IPS-18c (cell line): ENCODE data around the gene ASXL2.
"Not testable (repeated sequence)": the region's sequence is repeated elsewhere in the genome, so short reads cannot be mapped to it uniquely, and the experiment has no call there.

Experiments
- H3K4me3 ChIP-seq: 2 replicates; pipeline ENCODE4 v1.7.0; 2013; ENCODE audit warnings: low read depth, mild to moderate bottlenecking, low read length, moderate library complexity; ENCODE audit not compliant: insufficient read depth
- H3K9me3 ChIP-seq: one replicate; pipeline ENCODE4 v1.6.1; 2013; ENCODE audit warnings: mild to moderate bottlenecking, low read length, moderate library complexity; ENCODE audit not compliant: control insufficient read depth, insufficient read depth

ASXL2 gene

DNA sequence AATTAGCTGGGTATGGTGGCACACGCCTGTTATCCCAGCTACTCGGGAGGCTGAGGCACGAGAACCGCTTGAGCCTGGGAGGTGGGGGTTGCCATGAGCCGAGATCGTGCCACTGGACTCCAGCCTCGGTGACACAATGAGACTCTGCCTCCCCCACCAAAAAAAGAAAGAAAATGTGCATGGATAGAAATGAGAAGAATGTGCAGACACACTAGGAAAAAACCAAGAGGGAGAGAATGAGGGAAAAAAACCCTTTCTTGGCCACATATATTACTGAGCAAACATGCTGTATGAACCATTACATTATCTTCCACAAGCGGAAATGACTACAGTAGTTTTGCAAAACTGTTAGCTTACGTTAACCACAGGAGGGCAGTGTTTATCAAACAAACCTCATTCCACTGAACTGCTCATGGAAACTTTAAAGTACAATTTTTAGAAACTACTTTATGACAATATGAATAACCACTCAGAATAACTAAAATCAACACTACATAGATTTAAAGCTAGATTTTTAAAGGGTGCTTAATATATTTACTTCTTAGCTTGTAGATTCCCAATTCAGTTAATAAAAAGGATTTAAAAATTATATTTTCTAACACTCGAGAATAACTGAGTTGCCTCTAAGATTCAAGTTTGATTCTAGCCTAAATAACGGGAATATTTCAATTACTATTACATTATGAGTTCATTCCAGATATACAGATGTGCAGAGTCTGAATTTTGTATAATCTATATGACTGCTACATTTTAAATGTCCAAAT is 26.4 kb downstream of the ASXL2 start:
- no peaks in the 10 kb centered on the region for H3K9me3 ChIP-seq
- H3K4me3 ChIP-seq = no peak overlapping the region

DNA sequence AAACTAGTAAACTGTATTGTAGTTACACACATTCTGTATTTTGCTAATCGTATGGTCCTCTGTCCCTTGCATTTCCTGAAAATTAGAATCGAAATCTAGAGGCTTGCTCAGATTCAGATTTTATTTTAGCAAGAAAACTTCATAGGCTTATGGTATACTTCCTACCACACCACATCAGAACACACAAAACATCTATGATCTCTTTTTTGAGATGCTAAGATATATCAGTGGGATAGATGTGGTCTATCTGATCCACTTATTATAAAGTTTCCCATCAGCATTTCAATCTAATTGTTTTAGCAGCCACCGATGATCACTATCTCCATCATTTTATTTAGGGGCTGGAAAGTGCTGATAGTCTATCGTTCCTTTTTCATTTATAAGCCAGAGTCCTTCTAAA is 27.9 kb downstream of the ASXL2 start:
- not testable (repeated sequence) for H3K9me3 ChIP-seq, H3K4me3 ChIP-seq

DNA sequence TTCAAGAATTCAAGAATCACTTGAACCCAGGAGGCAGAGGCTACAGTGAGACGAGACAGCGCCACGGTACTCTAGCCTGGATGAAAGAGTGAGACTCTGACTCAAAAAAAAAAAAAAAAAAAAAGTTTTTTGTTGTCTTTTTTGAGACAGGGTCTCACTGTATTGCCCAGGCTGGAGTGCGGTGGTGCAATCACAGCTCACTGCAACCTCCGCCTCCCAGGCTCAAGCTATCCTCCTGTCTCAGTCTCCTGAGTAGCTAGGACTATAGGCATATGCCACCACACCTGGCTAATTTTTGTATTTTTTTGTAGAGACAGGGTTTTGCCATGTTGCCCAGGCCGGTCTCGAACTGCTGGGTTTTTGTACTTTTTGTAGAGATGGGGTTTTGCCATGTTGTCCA is 28.9 kb downstream of the ASXL2 start:
- not testable (repeated sequence) for H3K4me3 ChIP-seq, H3K9me3 ChIP-seq

- Histone ChIP-seq H3K9me3 (no peaks in the 10 kb centered on the region), H3K4me3 (no peak overlapping the region)
Observed at GRCh38 chr2:25845843-25846505, 32.3 kb downstream of the ASXL2 start.

DNA sequence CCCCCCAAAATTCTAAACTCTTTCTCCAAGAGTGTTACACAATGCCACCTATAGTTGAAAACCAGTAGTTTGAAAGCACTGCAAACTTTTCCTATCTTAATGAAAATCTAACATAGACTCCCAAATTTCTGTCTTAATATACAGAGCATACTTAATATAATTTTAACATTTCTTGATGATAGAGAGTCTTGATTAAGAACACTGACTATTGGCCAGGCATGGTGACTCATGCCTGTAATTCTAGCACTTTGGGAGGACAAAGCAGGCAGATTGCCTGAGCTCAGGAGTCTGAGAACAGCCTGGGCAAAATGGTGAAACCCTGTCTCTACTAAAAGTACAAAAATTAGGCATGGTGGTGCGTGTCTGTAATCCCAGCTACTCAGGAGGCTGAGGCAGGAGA is 34.2 kb downstream of the ASXL2 start:
- Histone ChIP-seq H3K4me3 (no peak overlapping the region), H3K9me3 (no peaks in the 10 kb centered on the region)

DNA sequence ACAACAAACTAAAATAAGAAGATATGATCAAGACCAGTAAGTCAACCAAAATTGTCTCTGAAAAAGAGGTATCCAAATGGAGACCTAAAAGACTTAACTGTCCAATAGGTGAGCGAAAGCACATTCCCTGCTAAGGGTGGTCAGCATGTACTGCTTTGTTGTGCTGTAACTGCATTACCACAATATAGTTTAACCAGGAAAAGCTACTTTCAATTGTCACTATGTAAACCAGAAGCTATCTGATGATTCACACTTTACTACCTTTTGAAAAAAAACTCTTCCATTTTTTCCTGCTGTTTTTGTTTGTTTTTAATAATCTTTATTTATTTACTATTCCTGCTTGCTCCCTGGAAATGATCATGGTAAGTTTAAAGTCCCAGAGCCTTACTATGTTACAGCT is 36.1 kb downstream of the ASXL2 start:
- H3K9me3 ChIP-seq = no peaks in the 10 kb centered on the region
- H3K4me3 ChIP-seq = no peak overlapping the region

DNA sequence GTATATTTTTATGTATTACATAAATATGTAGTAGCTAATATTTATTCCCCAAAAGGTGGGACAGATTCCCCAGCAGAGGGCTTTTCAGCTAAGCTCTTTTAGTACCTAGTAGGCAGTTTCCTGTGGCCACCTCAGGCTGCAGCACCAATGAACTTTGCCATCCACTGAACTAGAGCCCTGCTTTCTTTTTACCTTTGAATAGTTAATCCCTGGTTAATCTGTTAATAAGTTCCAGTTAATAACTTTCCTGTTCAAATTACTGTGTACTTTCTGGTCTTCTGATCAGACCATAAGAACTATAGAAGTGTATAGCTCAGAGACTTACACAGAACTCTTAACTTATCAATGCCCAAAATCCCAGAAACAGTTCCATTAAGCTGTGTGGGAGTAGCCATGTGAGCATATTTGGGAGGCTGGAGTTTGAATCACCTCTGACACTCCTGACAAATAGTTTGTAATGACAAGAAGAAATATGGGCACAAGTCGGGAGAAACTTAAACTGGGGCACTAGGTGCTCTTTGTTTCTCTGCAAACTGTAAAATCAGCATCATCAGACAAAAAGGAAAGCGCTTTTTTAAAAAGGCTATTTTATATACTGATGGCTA is 40.0 kb downstream of the ASXL2 start:
- Histone ChIP-seq H3K4me3 (no peak overlapping the region), H3K9me3 (no peaks in the 10 kb centered on the region)

DNA sequence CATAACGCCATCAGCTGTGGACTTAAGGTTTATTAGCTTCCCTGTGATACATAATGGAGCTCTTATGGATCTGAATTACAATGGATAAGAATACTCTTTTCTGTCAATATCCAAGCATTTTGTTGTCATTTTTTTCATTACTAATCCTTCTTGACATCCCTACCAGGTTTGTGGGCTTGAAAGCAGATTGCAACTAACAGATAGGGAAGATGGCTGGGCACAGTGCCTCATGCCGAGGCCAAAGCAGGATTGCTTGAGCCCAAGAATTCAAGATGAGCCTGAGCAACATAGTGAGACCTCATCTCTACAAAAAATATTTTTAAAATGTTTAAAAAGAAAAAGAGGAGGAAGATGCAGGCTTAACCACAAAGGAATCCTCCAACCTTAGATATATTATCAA is 42.4 kb downstream of the ASXL2 start:
- Histone ChIP-seq H3K4me3 (no peak overlapping the region), H3K9me3 (no peaks in the 10 kb centered on the region)

GRCh38 chr2:25833566-25833965 is 44.7 kb downstream of the ASXL2 start:
- no peaks in the 10 kb centered on the region for H3K9me3 ChIP-seq

GRCh38 chr2:25832897-25833296 is 45.4 kb downstream of the ASXL2 start:
- H3K4me3 ChIP-seq = no peak overlapping the region
- no peaks in the 10 kb centered on the region for H3K9me3 ChIP-seq

More at GRCh38 chr2:25833566-25833965, 44.7 kb downstream of the ASXL2 start:
- H3K4me3 ChIP-seq = no peak overlapping the region

DNA sequence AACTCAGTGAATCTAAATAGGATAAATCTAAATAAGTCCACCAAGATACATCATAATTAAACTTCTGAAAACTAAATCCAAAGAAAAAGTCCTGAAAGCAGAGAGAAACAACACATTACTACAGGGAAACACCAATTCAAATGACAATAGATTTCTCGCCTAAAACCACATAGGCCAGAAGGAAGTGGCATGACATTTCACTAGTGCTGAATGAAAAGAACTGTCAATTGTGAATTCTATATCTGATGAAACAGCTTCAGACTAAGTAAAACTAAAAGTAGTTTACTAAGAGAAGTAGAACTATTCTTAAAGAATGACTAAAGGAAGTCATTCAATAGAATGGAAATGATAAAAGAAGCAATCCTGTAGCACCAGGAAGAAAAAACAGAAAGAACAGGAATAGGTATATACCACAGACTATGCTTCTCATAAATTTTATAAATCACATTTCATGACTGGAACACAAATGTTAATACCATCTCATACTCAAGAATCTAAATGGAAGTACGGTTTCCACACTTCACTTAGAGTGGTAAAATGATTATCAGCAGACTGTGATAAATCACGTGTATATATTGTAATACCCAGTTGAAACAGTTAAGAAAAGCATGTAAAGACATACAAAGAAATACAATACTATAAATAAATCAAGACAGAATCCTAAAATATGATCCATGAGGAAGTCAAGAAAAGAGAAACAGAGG is 46.4 kb downstream of the ASXL2 start:
- H3K9me3 ChIP-seq = no peaks in the 10 kb centered on the region
- H3K4me3 ChIP-seq = no peak overlapping the region

DNA sequence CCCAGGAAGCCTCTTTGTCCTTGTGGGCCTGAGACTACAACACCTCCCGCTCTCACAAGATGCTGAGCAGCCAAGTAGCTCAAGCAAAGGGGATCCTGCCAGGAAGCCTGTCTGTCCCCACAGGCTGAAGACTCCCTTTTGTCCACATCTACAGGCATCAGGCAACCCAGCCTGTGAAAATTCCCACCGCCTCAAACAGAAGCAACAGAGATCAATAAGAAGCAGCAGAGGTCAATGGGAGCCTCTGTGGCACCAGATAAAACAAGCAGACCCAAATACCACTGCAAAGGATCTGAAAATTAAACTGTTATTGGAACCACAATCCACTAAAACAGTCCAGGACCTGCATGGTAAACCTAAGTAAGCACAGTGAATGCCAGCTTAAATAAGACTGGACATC is 48.5 kb downstream of the ASXL2 start:
- no peaks in the 10 kb centered on the region for H3K9me3 ChIP-seq
- no peak overlapping the region for H3K4me3 ChIP-seq

DNA sequence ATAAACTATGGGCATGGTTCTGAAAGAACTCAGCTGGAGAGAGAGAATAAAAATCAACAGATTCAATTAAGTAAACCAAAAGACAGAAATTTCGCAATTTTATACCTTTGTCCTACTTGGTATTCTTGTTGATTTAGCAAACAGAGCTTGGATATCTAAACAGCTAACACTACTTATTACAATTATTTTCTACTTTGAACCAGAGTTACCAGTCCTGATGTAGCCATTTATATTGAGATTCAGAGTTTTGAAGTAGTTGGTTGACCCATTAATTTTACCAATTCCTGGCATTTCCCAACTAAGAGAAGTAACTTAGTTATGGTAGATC is 48.9 kb downstream of the ASXL2 start:
- H3K4me3 ChIP-seq = no peak overlapping the region
- H3K9me3 ChIP-seq = no peaks in the 10 kb centered on the region

DNA sequence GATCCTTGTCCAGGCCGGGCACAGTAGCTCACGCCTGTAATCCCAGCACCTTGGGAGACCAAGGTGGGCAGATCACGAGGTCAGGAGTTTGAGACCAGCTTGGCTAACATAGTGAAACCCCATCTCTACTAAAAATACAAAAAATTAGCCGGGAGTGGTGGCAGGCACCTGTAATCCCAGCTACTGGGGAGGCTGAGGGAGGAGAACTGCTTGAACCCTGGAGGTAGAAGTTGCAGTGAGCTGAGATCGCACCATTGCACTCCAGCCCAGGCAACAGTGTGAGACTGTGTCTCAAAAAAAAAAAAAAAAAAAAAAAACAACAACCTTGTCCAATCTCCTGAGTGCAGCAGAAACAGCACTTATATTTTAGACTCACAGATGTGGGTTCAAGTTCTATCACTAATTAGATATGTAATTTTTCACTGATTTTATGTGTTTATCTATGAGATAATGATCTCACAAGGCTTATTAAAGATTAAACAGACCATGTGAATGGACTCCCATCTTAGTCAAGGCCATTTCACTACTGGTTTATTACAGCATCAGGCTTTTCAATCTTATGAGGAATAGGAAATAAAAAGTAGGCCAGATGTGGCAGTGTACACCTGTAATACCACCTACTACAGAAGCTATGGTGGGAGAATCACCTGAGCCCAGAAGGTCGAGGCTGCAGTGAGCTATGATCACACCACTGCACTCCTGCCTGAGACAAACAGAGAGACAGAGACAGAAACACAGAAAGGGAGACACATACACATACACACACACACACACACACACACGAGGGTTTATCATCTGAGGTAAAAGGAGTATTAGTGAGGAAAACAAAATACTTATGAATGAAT is 49.5 kb downstream of the ASXL2 start:
- not testable (repeated sequence) for H3K4me3 ChIP-seq, H3K9me3 ChIP-seq

- no peaks in the 10 kb centered on the region for H3K9me3 ChIP-seq
- no peak overlapping the region for H3K4me3 ChIP-seq
Observed at GRCh38 chr2:25825238-25825637, 53.0 kb downstream of the ASXL2 start.

- no peak overlapping the region for H3K4me3 ChIP-seq
- H3K9me3 ChIP-seq = no peaks in the 10 kb centered on the region
Observed at GRCh38 chr2:25824718-25825117, 53.6 kb downstream of the ASXL2 start.

- Histone ChIP-seq H3K4me3 (no peak overlapping the region), H3K9me3 (no peaks in the 10 kb centered on the region)
Observed at GRCh38 chr2:25824216-25824615, 54.1 kb downstream of the ASXL2 start.
